H1 (cell line): Measurements from ENCODE around the gene CALHM3. TPM values are rescaled to one million over a fixed set of nuclear protein-coding genes. Genes with fewer than 3 reads are reported as not detected.
"Not testable (repeated sequence)": the region's sequence is repeated elsewhere in the genome, so short reads cannot be mapped to it uniquely, and the experiment has no call there.

Experiments used
- CTCF ChIA-PET: fragments of 300-600 bp; sonication (Branson Sonifier 250); formaldehyde crosslinking; loops from one replicate; lab custom pipeline; 2021; ENCODE audit not compliant: partially characterized antibody; lab: Charles Lee
- POLR2A ChIA-PET: fragments of 300-600 bp; sonication (Branson Sonifier 250); formaldehyde crosslinking; loops from one replicate; lab custom pipeline; 2021; ENCODE audit warnings: inconsistent platforms; ENCODE audit not compliant: partially characterized antibody; lab: Charles Lee
- DNase-seq, 2 experiments: peaks; one replicate each; pipeline versions ENCODE4 v3.0.0 to v3.0.0-alpha.2; 2010 to 2022; ENCODE audit warnings: low spot score in 2 of 2, low read depth in 1 of 2, mixed read lengths in 1 of 2
- FAIRE-seq: peaks from 2 replicates; lab custom pipeline; 2011; peaks lifted over from hg19 to GRCh38; lab: Jason Lieb, UNC
- H2AFZ ChIP-seq: 2 replicates; pipeline ENCODE4 v1.8.1; 2012; ENCODE audit warnings: low read length, inconsistent platforms
- H2AK5ac ChIP-seq: 2 replicates; pipeline ENCODE4 v1.6.1; 2013; ENCODE audit warnings: low read depth, low read length
- H2BK120ac ChIP-seq: replicated peaks from 2 replicates; pipeline ENCODE3; 2013; ENCODE audit warnings: low read depth, low read length, inconsistent platforms
- H2BK12ac ChIP-seq: 2 replicates; pipeline ENCODE4 v1.6.1; 2013; ENCODE audit warnings: low read depth, low read length
- H2BK15ac ChIP-seq: 2 replicates; pipeline ENCODE4 v1.6.1; 2013; ENCODE audit warnings: low read length
- H2BK20ac ChIP-seq: 2 replicates; pipeline ENCODE4 v1.6.1; 2013; ENCODE audit warnings: low read length
- H2BK5ac ChIP-seq: 2 replicates; pipeline ENCODE4 v1.6.1; 2013; ENCODE audit warnings: low read depth, low read length
- H3K14ac ChIP-seq: 2 replicates; pipeline ENCODE4 v1.6.1; 2013; ENCODE audit warnings: inconsistent platforms; ENCODE audit not compliant: insufficient read length
- H3K18ac ChIP-seq: 2 replicates; pipeline ENCODE4 v1.6.1; 2013; ENCODE audit warnings: low read length; ENCODE audit errors: extremely low read depth
- H3K23ac ChIP-seq: 2 replicates; pipeline ENCODE4 v1.6.1; 2013; ENCODE audit warnings: inconsistent platforms; ENCODE audit not compliant: insufficient read length
- H3K23me2 ChIP-seq: 2 replicates; pipeline ENCODE4 v1.6.1; 2013; ENCODE audit warnings: low read depth, low read length
- H3K27ac ChIP-seq: 2 replicates; pipeline ENCODE4 v1.6.1; 2011; ENCODE audit warnings: low read depth, low read length, inconsistent platforms
- H3K27me3 ChIP-seq, 4 experiments: replicated peaks in 1 of 4; 1 replicate in 1 of 4; 2 replicates in 3 of 4; pipeline versions ENCODE4 v1.6.1 to v1.8.1; 2011 to 2013; ENCODE audit warnings: low read length in 3 of 4, mild to moderate bottlenecking in 3 of 4, inconsistent platforms in 2 of 4, mixed read lengths in 2 of 4, moderate library complexity in 1 of 4; ENCODE audit not compliant: control insufficient read depth in 3 of 4, insufficient read depth in 3 of 4; ENCODE audit errors: extremely low read depth in 1 of 4
- H3K36me3 ChIP-seq, 4 experiments: 2 replicates each; pipeline versions ENCODE4 v1.6.1 to v1.8.1; 2011 to 2013; ENCODE audit warnings: mild to moderate bottlenecking in 4 of 4, low read length in 3 of 4, moderate library complexity in 2 of 4, control low read depth in 1 of 4, inconsistent platforms in 1 of 4; ENCODE audit not compliant: insufficient read depth in 4 of 4, control insufficient read depth in 2 of 4
- H3K4ac ChIP-seq: replicated peaks from 2 replicates; pipeline ENCODE3; 2013; ENCODE audit warnings: low read length, low read depth, mixed read lengths, inconsistent platforms; ENCODE audit not compliant: insufficient read length
- H3K4me1 ChIP-seq, 4 experiments: replicated peaks in 1 of 4; 1 replicate in 1 of 4; 2 replicates in 3 of 4; pipeline versions ENCODE4 v1.6.1 to v1.8.1; 2011 to 2013; ENCODE audit warnings: low read length in 3 of 4, inconsistent platforms in 2 of 4, mixed read lengths in 1 of 4; ENCODE audit not compliant: insufficient read depth in 4 of 4, control insufficient read depth in 3 of 4
- H3K4me2 ChIP-seq, 2 experiments: 2 replicates each; pipeline versions ENCODE4 v1.6.1 to v1.8.1; 2011 to 2013; ENCODE audit warnings: low read depth in 2 of 2, low read length in 2 of 2, control low read depth in 1 of 2, inconsistent platforms in 1 of 2, mild to moderate bottlenecking in 1 of 2; ENCODE audit not compliant: insufficient read depth in 1 of 2
- H3K4me3 ChIP-seq, 4 experiments: fragments of 200-600, 300-600 bp in 1 of 4; sonication (generic), shearing (Covaris generic), sonication (Bioruptor Twin) in 1 of 4; 2 replicates each; pipeline versions ENCODE4 v1.5.1 to v1.8.1; 2011 to 2016; ENCODE audit warnings: low read length in 4 of 4, low read depth in 3 of 4, control low read depth in 2 of 4, inconsistent platforms in 2 of 4, mild to moderate bottlenecking in 2 of 4, mixed read lengths in 1 of 4, moderate library complexity in 1 of 4; ENCODE audit not compliant: insufficient read depth in 2 of 4; ENCODE audit errors: extremely low read depth in 1 of 4
- H3K56ac ChIP-seq: replicated peaks from 2 replicates; pipeline ENCODE3; 2013; ENCODE audit warnings: low read depth, mild to moderate bottlenecking, mixed read lengths, low read length, inconsistent platforms; ENCODE audit not compliant: insufficient read length
- H3K79me1 ChIP-seq: 2 replicates; pipeline ENCODE4 v1.6.1; 2013; ENCODE audit warnings: low read depth, low read length, control low read depth
- H3K79me2 ChIP-seq, 2 experiments: 2 replicates each; pipeline versions ENCODE4 v1.6.1 to v1.8.1; 2012 to 2013; ENCODE audit warnings: low read length in 2 of 2, mild to moderate bottlenecking in 2 of 2, inconsistent platforms in 1 of 2; ENCODE audit not compliant: insufficient read depth in 2 of 2, control insufficient read depth in 1 of 2
- H3K9ac ChIP-seq, 4 experiments: replicated peaks in 1 of 4; 1 replicate in 1 of 4; 2 replicates in 3 of 4; pipeline versions ENCODE4 v1.6.1 to v1.8.1; 2011 to 2013; ENCODE audit warnings: low read depth in 3 of 4, low read length in 3 of 4, control low read depth in 2 of 4, mild to moderate bottlenecking in 2 of 4, moderate library complexity in 2 of 4, inconsistent platforms in 1 of 4; ENCODE audit errors: extremely low read depth in 1 of 4
- H3K9me3 ChIP-seq, 2 experiments: 2 replicates each; pipeline versions ENCODE4 v1.6.1 to v1.8.1; 2012 to 2013; ENCODE audit warnings: mild to moderate bottlenecking in 2 of 2, moderate library complexity in 2 of 2, control low read depth in 1 of 2, inconsistent platforms in 1 of 2, low read depth in 1 of 2, low read length in 1 of 2, mixed read lengths in 1 of 2; ENCODE audit not compliant: insufficient read depth in 2 of 2
- H4K20me1 ChIP-seq, 2 experiments: replicated peaks in 1 of 2; 2 replicates each; pipeline versions ENCODE3 to v1.8.1; 2011 to 2013; ENCODE audit warnings: inconsistent platforms in 2 of 2, low read length in 2 of 2, mild to moderate bottlenecking in 1 of 2; ENCODE audit not compliant: insufficient read depth in 2 of 2, control insufficient read depth in 1 of 2
- H4K5ac ChIP-seq: 2 replicates; pipeline ENCODE4 v1.6.1; 2013; ENCODE audit warnings: low read length, low read depth, mixed read lengths, inconsistent platforms; ENCODE audit not compliant: insufficient read length
- H4K8ac ChIP-seq: 2 replicates; pipeline ENCODE4 v1.8.0; 2013; ENCODE audit warnings: mild to moderate bottlenecking, moderate library complexity, low read length, inconsistent platforms; ENCODE audit not compliant: insufficient read depth; ENCODE audit errors: extremely low read depth
- H4K91ac ChIP-seq: replicated peaks from 2 replicates; pipeline ENCODE3; 2013; ENCODE audit warnings: low read length, mixed read lengths, inconsistent platforms; ENCODE audit not compliant: insufficient read length
- WGBS, 2 experiments: shearing (Covaris generic) in 1 of 2; methylation state at CpG; one replicate each; pipeline versions ENCODE4 v1.1.6 to v1.1.7; 2013 to 2015; ENCODE audit warnings: low lambda C conversion rate in 2 of 2, mixed read lengths in 2 of 2, inconsistent platforms in 1 of 2, low coverage in 1 of 2, missing lambda C conversion rate in 1 of 2; ENCODE audit not compliant: insufficient replicate concordance in 2 of 2, insufficient coverage in 1 of 2, insufficient read length in 1 of 2; ENCODE audit errors: extremely low coverage in 1 of 2, missing lambda C conversion rate in 1 of 2; 5-methylcytosine and 5-hydroxymethylcytosine counted together
- polyA plus RNA-seq, 7 experiments: library from polyadenylated mRNA; depleted of rRNA in 3 of 7; stranded (reverse) in 5 of 7; unstranded in 2 of 7; fragments of >200 nt in 5 of 7; fragments of 200-250 nt in 2 of 7; gene quantifications; 1 replicate in 5 of 7; 2 replicates in 1 of 7; 4 replicates in 1 of 7; pipeline versions ENCODE4 v1.2.1 to v1.2.3, GENCODE V29; 2011 to 2013; ENCODE audit warnings: missing spikeins in 2 of 7, mixed read lengths in 2 of 7
- total RNA-seq: library from RNA; stranded (reverse); fragmentation: NEBNext Ultra II Directional; extraction: Animal tissue kit (Norgen Biotek cat#: 25700); gene quantifications from 2 replicates; pipeline ENCODE4 v1.2.1, GENCODE V29; 2021

The CALHM3 gene
- total and polyA plus RNA-seq, 2 of the 8 experiments (the other 6 are each of a cell fraction or from before 2014, with no cell fraction given), result 0.17 to 0.60 TPM

DNA sequence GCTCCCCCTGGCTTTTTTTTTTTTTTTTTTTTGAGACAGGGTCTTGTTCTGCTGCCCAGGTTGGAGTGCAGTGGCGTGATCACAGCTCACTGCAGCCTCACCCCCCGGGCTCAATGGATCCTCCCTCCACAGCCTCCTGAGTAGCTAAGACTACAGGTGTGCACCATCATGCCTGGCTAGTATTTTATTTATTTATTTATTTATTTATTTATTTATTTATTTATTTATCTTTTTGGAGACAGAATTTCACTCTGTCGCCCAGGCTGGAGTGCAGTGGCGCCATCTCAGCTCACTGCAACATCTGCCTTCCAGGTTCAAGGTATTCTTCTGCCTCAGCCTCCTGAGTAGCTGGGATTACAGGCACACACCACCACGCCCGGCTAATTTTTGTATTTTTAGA, 24.7 kb upstream of the CALHM3 start:
- H4K8ac ChIP-seq, H3K79me1 ChIP-seq, H3K9me3 ChIP-seq, H2BK5ac ChIP-seq, H3K4ac ChIP-seq, H3K4me2 ChIP-seq, H3K36me3 ChIP-seq, H3K14ac ChIP-seq, H3K23me2 ChIP-seq, H3K56ac ChIP-seq, H2BK120ac ChIP-seq, H3K9ac ChIP-seq, H3K79me2 ChIP-seq, H2BK20ac ChIP-seq, H2AFZ ChIP-seq, H3K4me1 ChIP-seq, POLR2A ChIA-PET, H4K20me1 ChIP-seq, H3K18ac ChIP-seq, H3K4me3 ChIP-seq, FAIRE-seq, H2AK5ac ChIP-seq, H2BK15ac ChIP-seq, H4K5ac ChIP-seq, H3K23ac ChIP-seq, H4K91ac ChIP-seq, H3K27ac ChIP-seq, H2BK12ac ChIP-seq, H3K27me3 ChIP-seq, DNase-seq: not testable (repeated sequence)
- 85% methylated on average over 6 of the region's 6 CpGs; no CpG with 5 or more reads in 1 of the 2 experiments for WGBS, 2 experiments
- CTCF ChIA-PET, result interaction anchor here (0.6 to 5.4 kb wide), 8 partner anchors 13 to 126 kb away, joined by 3 to 37 read pairs (median 4); no protein-coding TSS in a partner anchor
